Activated T-helper 1 cell treated with anti-CD3 and anti-CD28 coated beads, Interleukin-12 subunit alpha, Interleukin-12 subunit beta, Interleukin-2, Interleukin-4 antibody, amounts not matched to agents 30 ng/mL and 10 ng/mL and 1 ng/mL, durations not matched to agents 14 hours and 24 hours and 36 hours (primary cell): ENCODE measurements around the gene NXPH2. TPM values are rescaled to one million over a fixed set of nuclear protein-coding genes. Genes with fewer than 3 reads are reported as not detected.

Experiments used
- DNase-seq: peaks from one replicate; pipeline ENCODE4 v3.0.0; 2021; ENCODE audit warnings: low spot score
- H3K27ac Mint-ChIP-seq: one replicate; pipeline ENCODE4 v1.8.0; 2021; ENCODE audit warnings: mild to moderate bottlenecking, mixed read lengths
- H3K27me3 Mint-ChIP-seq: one replicate; pipeline ENCODE4 v1.8.0; 2022; ENCODE audit warnings: mild to moderate bottlenecking, moderate library complexity, mixed read lengths; ENCODE audit not compliant: insufficient read depth
- H3K36me3 Mint-ChIP-seq: one replicate; pipeline ENCODE4 v1.8.0; 2021; ENCODE audit warnings: low read depth, mixed read lengths
- H3K4me1 Mint-ChIP-seq: one replicate; pipeline ENCODE4 v1.8.0; 2021; ENCODE audit warnings: low read depth, mixed read lengths
- H3K4me3 Mint-ChIP-seq: one replicate; pipeline ENCODE4 v1.8.0; 2021; ENCODE audit warnings: mild to moderate bottlenecking, moderate library complexity, mixed read lengths
- H3K9me3 Mint-ChIP-seq: one replicate; pipeline ENCODE4 v1.8.0; 2021; ENCODE audit warnings: mixed read lengths
- intact Hi-C: fragments of 100-400 bp; cut with micrococcal nuclease; formaldehyde crosslinking; loops from one replicate; pipeline ENCODE4 v1.15.1; 2024
- total RNA-seq: library from RNA; stranded (reverse); gene quantifications from 2 replicates; pipeline ENCODE4 v1.2.3, GENCODE V29; 2022

NXPH2 gene
- total RNA-seq, result not detected in 2 replicates

- Mint-ChIP-seq H3K4me1 (no peaks in the 10 kb centered on the region), H3K36me3 (peaks cover 1% of the 10 kb centered on the region), H3K4me3 (no peak within 1 kb of the TSS), H3K9me3 (no peaks in the 10 kb centered on the region), H3K27me3 (peaks cover 40% of the 10 kb centered on the region), H3K27ac (no peak within 1 kb of the TSS)
- no peak for DNase-seq
- intact Hi-C loops, result no loop called here
Measured at GRCh38 chr2:138779781-138780445, at the start of gene NXPH2. NXPH2 (minus strand) TSS chr2:138780390; CDS start chr2:138780241, 149 bp downstream.

GRCh38 chr2:138829326-138829919 lies 49.2 kb upstream of the NXPH2 start:
- no peak for DNase-seq
- Mint-ChIP-seq H3K9me3 (no peaks in the 10 kb centered on the region), H3K4me3 (no peak overlapping the region), H3K4me1 (no peaks in the 10 kb centered on the region), H3K36me3 (no peaks in the 10 kb centered on the region), H3K27me3 (peaks cover 10% of the 10 kb centered on the region), H3K27ac (no peak overlapping the region)
- intact Hi-C loops, result no loop called here

GRCh38 chr2:138827426-138828054 lies 47.4 kb upstream of the NXPH2 start:
- no peak for DNase-seq
- Mint-ChIP-seq H3K4me3 (no peak overlapping the region), H3K27ac (no peak overlapping the region), H3K36me3 (no peaks in the 10 kb centered on the region), H3K27me3 (peaks cover 8% of the 10 kb centered on the region), H3K9me3 (no peaks in the 10 kb centered on the region), H3K4me1 (no peaks in the 10 kb centered on the region)
- intact Hi-C loops, result loop anchor here (1.0 kb wide), 3 partner anchors 880 to 961 kb away; no protein-coding TSS in a partner anchor

GRCh38 chr2:138823666-138824065 lies 43.5 kb upstream of the NXPH2 start:
- Mint-ChIP-seq H3K4me3 (no peak overlapping the region), H3K27ac (no peak overlapping the region), H3K27me3 (peaks cover 3% of the 10 kb centered on the region), H3K36me3 (no peaks in the 10 kb centered on the region), H3K9me3 (no peaks in the 10 kb centered on the region), H3K4me1 (no peaks in the 10 kb centered on the region)
- no peak for DNase-seq
- intact Hi-C loops, result no loop called here

- Mint-ChIP-seq H3K36me3 (no peaks in the 10 kb centered on the region), H3K4me3 (no peak overlapping the region), H3K9me3 (no peaks in the 10 kb centered on the region), H3K27me3 (no peaks in the 10 kb centered on the region), H3K4me1 (no peaks in the 10 kb centered on the region), H3K27ac (no peak overlapping the region)
- intact Hi-C loops, result no loop called here
- DNase-seq, result no peak
Measured at GRCh38 chr2:138819964-138820363, 39.8 kb upstream of the NXPH2 start.

- H3K9me3 Mint-ChIP-seq, result no peaks in the 10 kb centered on the region
- intact Hi-C loops, result no loop called here
- no peak overlapping the region for H3K4me3 Mint-ChIP-seq
- H3K27ac Mint-ChIP-seq, result no peak overlapping the region
- DNase-seq, result no peak
- H3K4me1 Mint-ChIP-seq, result no peaks in the 10 kb centered on the region
- H3K36me3 Mint-ChIP-seq, result no peaks in the 10 kb centered on the region
- no peaks in the 10 kb centered on the region for H3K27me3 Mint-ChIP-seq
Measured at GRCh38 chr2:138818556-138818955, 38.4 kb upstream of the NXPH2 start.

- no peak overlapping the region for H3K27ac Mint-ChIP-seq
- intact Hi-C loops, result no loop called here
- no peaks in the 10 kb centered on the region for H3K9me3 Mint-ChIP-seq
- no peaks in the 10 kb centered on the region for H3K4me1 Mint-ChIP-seq
- H3K36me3 Mint-ChIP-seq, result no peaks in the 10 kb centered on the region
- H3K27me3 Mint-ChIP-seq, result no peaks in the 10 kb centered on the region
- no peak for DNase-seq
- no peak overlapping the region for H3K4me3 Mint-ChIP-seq
Measured at GRCh38 chr2:138814123-138814898, 34.1 kb upstream of the NXPH2 start.

- Mint-ChIP-seq H3K36me3 (no peaks in the 10 kb centered on the region), H3K9me3 (no peaks in the 10 kb centered on the region), H3K4me3 (no peak overlapping the region), H3K27me3 (no peaks in the 10 kb centered on the region), H3K4me1 (no peaks in the 10 kb centered on the region), H3K27ac (no peak overlapping the region)
- intact Hi-C loops, result no loop called here
- DNase-seq, result no peak
Measured at GRCh38 chr2:138811431-138811830, 31.2 kb upstream of the NXPH2 start.

- no peak overlapping the region for H3K27ac Mint-ChIP-seq
- no peaks in the 10 kb centered on the region for H3K4me1 Mint-ChIP-seq
- H3K9me3 Mint-ChIP-seq, result no peaks in the 10 kb centered on the region
- DNase-seq, result no peak
- intact Hi-C loops, result no loop called here
- no peak overlapping the region for H3K4me3 Mint-ChIP-seq
- peaks cover 1% of the 10 kb centered on the region for H3K27me3 Mint-ChIP-seq
- no peaks in the 10 kb centered on the region for H3K36me3 Mint-ChIP-seq
Measured at GRCh38 chr2:138794724-138795123, 14.5 kb upstream of the NXPH2 start.

GRCh38 chr2:138787053-138787666 lies 7.0 kb upstream of the NXPH2 start:
- intact Hi-C loops, result loop anchor here (1.0 kb wide), 1 partner anchor 921 kb away; no protein-coding TSS in a partner anchor
- no peak for DNase-seq
- Mint-ChIP-seq H3K27ac (no peak overlapping the region), H3K4me3 (no peak overlapping the region), H3K36me3 (no peaks in the 10 kb centered on the region), H3K4me1 (no peaks in the 10 kb centered on the region), H3K9me3 (no peaks in the 10 kb centered on the region), H3K27me3 (peaks cover 7% of the 10 kb centered on the region)

GRCh38 chr2:138782383-138782782 lies 2.2 kb upstream of the NXPH2 start:
- H3K4me1 Mint-ChIP-seq, result no peaks in the 10 kb centered on the region
- H3K9me3 Mint-ChIP-seq, result no peaks in the 10 kb centered on the region
- intact Hi-C loops, result no loop called here
- H3K27ac Mint-ChIP-seq, result no peak overlapping the region
- no peak for DNase-seq
- no peak overlapping the region for H3K4me3 Mint-ChIP-seq
- peaks cover 1% of the 10 kb centered on the region for H3K36me3 Mint-ChIP-seq
- H3K27me3 Mint-ChIP-seq, result peaks cover 40% of the 10 kb centered on the region

- peaks cover 1% of the 10 kb centered on the region for H3K36me3 Mint-ChIP-seq
- H3K4me3 Mint-ChIP-seq, result no peak overlapping the region
- H3K4me1 Mint-ChIP-seq, result no peaks in the 10 kb centered on the region
- no peaks in the 10 kb centered on the region for H3K9me3 Mint-ChIP-seq
- H3K27ac Mint-ChIP-seq, result no peak overlapping the region
- peaks cover 40% of the 10 kb centered on the region for H3K27me3 Mint-ChIP-seq
- DNase-seq, result no peak
- intact Hi-C loops, result no loop called here
Measured at GRCh38 chr2:138780908-138781307, 718 bp upstream of the NXPH2 start.
